HTERT RPE-1 (cell line): ENCODE measurements around the gene ZNF516.

Experiments
- in situ Hi-C: fragments of 300-500 bp; cut with MboI; formaldehyde crosslinking; loops from 4 replicates; pipeline ENCODE4 v1.14.3; 2020; ENCODE audit warnings: low sequenced_read_pairs

ZNF516 gene

GRCh38 chr18:76443519-76444445, 51.3 kb downstream of the ZNF516 start:
- in situ Hi-C loops: no loop called here

GRCh38 chr18:76442413-76443171, 52.5 kb downstream of the ZNF516 start:
- in situ Hi-C loops: no loop called here

- in situ Hi-C loops: no loop called here
Observed at GRCh38 chr18:76441668-76442412, 53.2 kb downstream of the ZNF516 start.

GRCh38 chr18:76441002-76441667, 53.9 kb downstream of the ZNF516 start:
- in situ Hi-C loops: no loop called here

- in situ Hi-C loops: no loop called here
Observed at GRCh38 chr18:76437910-76438309, 57.1 kb downstream of the ZNF516 start.

GRCh38 chr18:76437011-76437410, 58.0 kb downstream of the ZNF516 start:
- in situ Hi-C loops: no loop called here

- in situ Hi-C loops: no loop called here
Observed at GRCh38 chr18:76436342-76436741, 58.7 kb downstream of the ZNF516 start.

- in situ Hi-C loops: no loop called here
Observed at GRCh38 chr18:76435316-76435989, 59.6 kb downstream of the ZNF516 start.

GRCh38 chr18:76434452-76434851, 60.6 kb downstream of the ZNF516 start:
- in situ Hi-C loops: no loop called here

GRCh38 chr18:76433788-76434187, 61.3 kb downstream of the ZNF516 start:
- in situ Hi-C loops: no loop called here

- in situ Hi-C loops: no loop called here
Observed at GRCh38 chr18:76432970-76433767, 61.9 kb downstream of the ZNF516 start.

- in situ Hi-C loops: no loop called here
Observed at GRCh38 chr18:76432274-76432755, 62.7 kb downstream of the ZNF516 start.

- in situ Hi-C loops: no loop called here
Observed at GRCh38 chr18:76431437-76432273, 63.4 kb downstream of the ZNF516 start.

- in situ Hi-C loops: no loop called here
Observed at GRCh38 chr18:76430636-76431035, 64.4 kb downstream of the ZNF516 start.

GRCh38 chr18:76429262-76430126, 65.5 kb downstream of the ZNF516 start:
- in situ Hi-C loops: no loop called here

GRCh38 chr18:76428396-76429261, 66.4 kb downstream of the ZNF516 start:
- in situ Hi-C loops: no loop called here
